Smooth muscle cell (in vitro differentiated cells): ENCODE data around the gene SUGCT. TPM values are rescaled to one million over a fixed set of nuclear protein-coding genes. Genes with fewer than 3 reads are reported as not detected.

ENCODE experiments used
- DNase-seq: peaks from one replicate; lab custom pipeline; 2025; ENCODE audit not compliant: unreplicated experiment; lab: John Stamatoyannopoulos, UW
- H2AFZ ChIP-seq: fragments of 200-600 bp; sonication (generic); 2 replicates; pipeline ENCODE4 v1.6.0; 2016; ENCODE audit warnings: antibody characterized with exemption, low read depth, mild to moderate bottlenecking
- H3F3A ChIP-seq: fragments of 200-600 bp; sonication (generic); 2 replicates; pipeline ENCODE4 v1.6.0; 2017; ENCODE audit warnings: antibody characterized with exemption, low read depth
- H3K27ac ChIP-seq: fragments of 200-600 bp; sonication (generic); 2 replicates; pipeline ENCODE4 v1.5.1; 2016; ENCODE audit warnings: low read depth, mild to moderate bottlenecking
- H3K27me3 ChIP-seq: fragments of 200-600 bp; sonication (generic); 2 replicates; pipeline ENCODE4 v1.6.1; 2016; ENCODE audit warnings: low read depth, mild to moderate bottlenecking
- H3K36me3 ChIP-seq: fragments of 200-600 bp; sonication (generic); 2 replicates; pipeline ENCODE4 v1.5.1; 2016; ENCODE audit warnings: low read depth
- H3K4me1 ChIP-seq: fragments of 200-600 bp; sonication (generic); 2 replicates; pipeline ENCODE4 v1.5.1; 2016; ENCODE audit warnings: low read depth
- H3K4me2 ChIP-seq: fragments of 200-600 bp; sonication (generic); 2 replicates; pipeline ENCODE4 v1.6.0; 2016; ENCODE audit warnings: mild to moderate bottlenecking
- H3K4me3 ChIP-seq: fragments of 200-600 bp; sonication (generic); 2 replicates; pipeline ENCODE4 v1.5.1; 2016; ENCODE audit warnings: mild to moderate bottlenecking
- H3K79me2 ChIP-seq: fragments of 200-600 bp; sonication (generic); 2 replicates; pipeline ENCODE4 v1.6.0; 2016; ENCODE audit warnings: low read depth, mild to moderate bottlenecking
- H3K9ac ChIP-seq: fragments of 200-600 bp; sonication (generic); 2 replicates; pipeline ENCODE4 v1.6.0; 2016; ENCODE audit warnings: low read depth
- H3K9me3 ChIP-seq: fragments of 200-600 bp; sonication (generic); replicated peaks from 2 replicates; pipeline ENCODE4 v1.5.1; 2016; ENCODE audit warnings: low read depth
- H4K20me1 ChIP-seq: fragments of 200-600 bp; sonication (generic); 2 replicates; pipeline ENCODE4 v1.6.0; 2016; ENCODE audit warnings: low read depth
- WGBS: methylation state at CpG from one replicate; pipeline ENCODE4 v1.1.7; 2016; ENCODE audit warnings: low lambda C conversion rate; 5-methylcytosine and 5-hydroxymethylcytosine counted together
- polyA plus RNA-seq: library from polyadenylated mRNA; unstranded; fragments of >200 nt; fragmentation: Nextera tagmentation; extraction: Ambion mirVana; gene quantifications from 2 replicates; pipeline ENCODE4 v1.2.1, GENCODE V29; 2016
- total RNA-seq: library from RNA; depleted of rRNA; stranded (reverse); fragments of >200 nt; gene quantifications from 2 replicates; pipeline ENCODE4 v1.2.3, GENCODE V29; 2014
- TF ChIP-seq, protein P1 (sequence below): fragments of 200-600 bp; sonication (generic); IDR thresholded peaks from 2 replicates; pipeline ENCODE4 v1.5.1; 2017; ENCODE audit warnings: borderline replicate concordance, mild to moderate bottlenecking, antibody characterized with exemption; ENCODE audit not compliant: insufficient read depth, poor library complexity, severe bottlenecking

SUGCT gene
- total and polyA plus RNA-seq, 2 experiments from 2014 or later, result 16.9 to 65.8 TPM

DNA sequence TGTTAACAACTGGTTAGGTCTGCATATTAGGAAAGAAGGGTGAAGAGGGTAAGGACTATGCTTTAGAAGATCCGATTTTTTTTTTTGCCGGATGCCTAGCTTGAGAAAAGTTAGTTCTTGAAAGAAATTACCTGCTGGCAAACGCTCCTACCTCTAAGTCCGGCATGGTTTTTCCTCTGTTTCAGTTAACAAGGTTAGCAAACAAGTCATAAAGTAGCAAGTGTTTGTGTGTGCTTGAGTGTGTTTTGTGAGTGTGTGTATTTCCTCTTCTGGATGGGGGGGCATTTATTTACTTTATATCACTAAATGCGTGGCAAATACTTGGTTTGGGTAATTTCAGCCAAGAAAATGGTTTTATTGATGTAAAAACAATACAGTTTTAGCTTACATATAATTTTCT, 195.6 kb downstream of the SUGCT start:
- 95% methylated on average over 5 of the region's 5 CpGs for WGBS
- Histone ChIP-seq H3K36me3 (no peaks in the 10 kb centered on the region), H3K4me2 (no peak overlapping the region), H2AFZ (no peak overlapping the region), H3F3A (no peaks in the 10 kb centered on the region), H3K4me1 (no peaks in the 10 kb centered on the region), H3K9ac (no peak overlapping the region), H3K27me3 (no peaks in the 10 kb centered on the region), H3K27ac (peak overlapping the region; percentile 17), H4K20me1 (no peaks in the 10 kb centered on the region), H3K79me2 (no peaks in the 10 kb centered on the region), H3K4me3 (no peak overlapping the region), H3K9me3 (no peaks in the 10 kb centered on the region)
- TF ChIP-seq, protein P1, sequence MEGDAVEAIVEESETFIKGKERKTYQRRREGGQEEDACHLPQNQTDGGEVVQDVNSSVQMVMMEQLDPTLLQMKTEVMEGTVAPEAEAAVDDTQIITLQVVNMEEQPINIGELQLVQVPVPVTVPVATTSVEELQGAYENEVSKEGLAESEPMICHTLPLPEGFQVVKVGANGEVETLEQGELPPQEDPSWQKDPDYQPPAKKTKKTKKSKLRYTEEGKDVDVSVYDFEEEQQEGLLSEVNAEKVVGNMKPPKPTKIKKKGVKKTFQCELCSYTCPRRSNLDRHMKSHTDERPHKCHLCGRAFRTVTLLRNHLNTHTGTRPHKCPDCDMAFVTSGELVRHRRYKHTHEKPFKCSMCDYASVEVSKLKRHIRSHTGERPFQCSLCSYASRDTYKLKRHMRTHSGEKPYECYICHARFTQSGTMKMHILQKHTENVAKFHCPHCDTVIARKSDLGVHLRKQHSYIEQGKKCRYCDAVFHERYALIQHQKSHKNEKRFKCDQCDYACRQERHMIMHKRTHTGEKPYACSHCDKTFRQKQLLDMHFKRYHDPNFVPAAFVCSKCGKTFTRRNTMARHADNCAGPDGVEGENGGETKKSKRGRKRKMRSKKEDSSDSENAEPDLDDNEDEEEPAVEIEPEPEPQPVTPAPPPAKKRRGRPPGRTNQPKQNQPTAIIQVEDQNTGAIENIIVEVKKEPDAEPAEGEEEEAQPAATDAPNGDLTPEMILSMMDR, result no peak
- DNase-seq, result no peak

DNA sequence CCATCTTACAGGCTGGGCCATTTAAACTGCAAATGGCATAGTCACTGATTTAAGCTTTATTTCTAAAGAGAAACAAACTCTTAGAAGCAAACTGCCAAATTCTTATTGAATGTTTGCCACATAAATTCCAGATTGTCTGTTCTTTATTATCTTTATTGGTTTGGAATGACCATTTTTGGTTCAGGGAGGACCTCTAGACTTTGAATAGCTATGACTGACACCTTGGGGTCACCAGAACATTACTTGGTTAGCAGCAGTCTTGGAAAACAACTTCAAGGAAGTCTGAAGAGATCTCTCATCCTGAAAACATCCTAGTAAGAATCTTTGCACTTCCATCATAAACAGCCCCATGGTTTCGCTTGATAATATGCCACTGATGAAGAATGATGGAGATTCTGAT, 197.1 kb downstream of the SUGCT start:
- Histone ChIP-seq H3F3A (no peaks in the 10 kb centered on the region), H3K4me2 (no peak overlapping the region), H3K4me1 (no peaks in the 10 kb centered on the region), H3K9ac (no peak overlapping the region), H3K36me3 (no peaks in the 10 kb centered on the region), H3K9me3 (no peaks in the 10 kb centered on the region), H3K79me2 (no peaks in the 10 kb centered on the region), H3K4me3 (no peak overlapping the region), H2AFZ (no peak overlapping the region), H3K27me3 (no peaks in the 10 kb centered on the region), H4K20me1 (no peaks in the 10 kb centered on the region), H3K27ac (no peak overlapping the region)
- TF ChIP-seq, protein P1, result no peak
- WGBS, result 3% methylated on average over 1 of the region's 1 CpG
- DNase-seq, result no peak

DNA sequence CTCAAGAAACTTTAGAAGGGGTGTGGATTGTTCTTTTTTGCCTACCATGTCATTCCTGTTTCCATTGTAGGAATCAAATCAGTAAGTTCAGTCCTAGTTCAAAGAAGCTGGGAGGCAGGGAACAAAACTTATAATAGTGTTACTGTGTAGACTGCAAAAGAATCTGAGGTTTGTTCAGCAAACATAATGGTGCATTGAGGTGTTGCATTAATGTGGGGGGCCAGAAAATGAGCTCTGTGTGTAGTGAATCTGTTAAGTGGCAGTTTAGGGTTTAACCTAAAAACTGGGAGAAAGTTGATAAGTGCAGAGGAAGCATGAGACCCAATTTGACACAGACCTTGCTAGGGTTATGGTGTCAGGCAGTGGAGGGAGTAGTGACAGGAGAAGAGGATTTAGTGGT, 197.7 kb downstream of the SUGCT start:
- Histone ChIP-seq H3F3A (no peaks in the 10 kb centered on the region), H2AFZ (no peak overlapping the region), H3K36me3 (no peaks in the 10 kb centered on the region), H3K4me1 (no peaks in the 10 kb centered on the region), H3K9me3 (no peaks in the 10 kb centered on the region), H3K9ac (no peak overlapping the region), H4K20me1 (no peaks in the 10 kb centered on the region), H3K4me2 (no peak overlapping the region), H3K27ac (no peak overlapping the region), H3K4me3 (no peak overlapping the region), H3K79me2 (no peaks in the 10 kb centered on the region), H3K27me3 (no peaks in the 10 kb centered on the region)
- TF ChIP-seq, protein P1, result no peak
- DNase-seq, result no peak

DNA sequence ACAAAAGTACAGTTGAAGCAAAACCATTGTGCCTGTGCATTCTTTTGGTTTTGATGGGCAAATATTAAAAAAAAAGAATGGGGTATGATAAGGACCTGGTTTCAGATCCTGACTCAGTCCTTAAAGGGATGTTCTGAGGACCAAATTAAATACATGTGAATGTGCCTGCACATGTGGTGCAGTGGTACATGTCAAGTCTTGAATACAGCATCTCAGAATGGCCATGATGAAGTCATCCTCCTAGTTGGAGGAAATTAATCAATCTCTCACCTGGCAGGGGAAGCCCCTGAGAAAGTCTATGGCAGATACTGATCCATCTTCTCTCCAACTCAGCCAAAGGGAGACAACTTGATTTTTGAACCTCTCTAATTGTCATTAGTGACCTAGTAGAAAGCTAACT, 207.0 kb downstream of the SUGCT start:
- no peaks in the 10 kb centered on the region for H3K27me3 ChIP-seq
- H3K4me2 ChIP-seq, result no peak overlapping the region
- no peak for DNase-seq
- H3K36me3 ChIP-seq, result no peaks in the 10 kb centered on the region
- H3K4me1 ChIP-seq, result no peaks in the 10 kb centered on the region
- no peaks in the 10 kb centered on the region for H4K20me1 ChIP-seq
- H3K79me2 ChIP-seq, result no peaks in the 10 kb centered on the region
- no peak overlapping the region for H3K4me3 ChIP-seq
- no peak overlapping the region for H3K9ac ChIP-seq
- peaks cover 5% of the 10 kb centered on the region for H3K9me3 ChIP-seq
- no peak overlapping the region for H3K27ac ChIP-seq
- no peak overlapping the region for H2AFZ ChIP-seq
- TF ChIP-seq, protein P1, result no peak
- no peaks in the 10 kb centered on the region for H3F3A ChIP-seq
